ENCODE measurements around the gene HNF1B.

DNA sequence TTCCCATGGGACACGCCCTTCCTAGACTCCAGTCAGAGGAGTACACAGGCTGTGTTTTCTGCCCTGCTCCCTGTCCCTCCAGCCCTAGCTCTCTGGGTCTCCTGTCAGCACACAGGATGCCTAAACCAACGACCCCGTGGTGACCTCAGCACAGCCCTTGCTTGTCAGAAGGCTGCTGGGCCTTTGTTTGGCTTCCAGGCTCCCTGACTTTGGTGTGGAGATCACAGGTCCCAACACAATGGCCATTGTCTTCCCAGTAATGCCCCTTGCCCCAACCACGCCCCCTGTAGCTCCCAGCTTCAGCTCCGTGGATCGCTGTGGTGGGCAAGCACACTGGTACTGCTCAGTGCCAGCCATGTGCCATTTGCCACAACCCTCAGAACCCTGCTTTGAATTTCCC lies 15.0 kb downstream of the HNF1B start:
- TF ChIP-seq, protein P1, sequence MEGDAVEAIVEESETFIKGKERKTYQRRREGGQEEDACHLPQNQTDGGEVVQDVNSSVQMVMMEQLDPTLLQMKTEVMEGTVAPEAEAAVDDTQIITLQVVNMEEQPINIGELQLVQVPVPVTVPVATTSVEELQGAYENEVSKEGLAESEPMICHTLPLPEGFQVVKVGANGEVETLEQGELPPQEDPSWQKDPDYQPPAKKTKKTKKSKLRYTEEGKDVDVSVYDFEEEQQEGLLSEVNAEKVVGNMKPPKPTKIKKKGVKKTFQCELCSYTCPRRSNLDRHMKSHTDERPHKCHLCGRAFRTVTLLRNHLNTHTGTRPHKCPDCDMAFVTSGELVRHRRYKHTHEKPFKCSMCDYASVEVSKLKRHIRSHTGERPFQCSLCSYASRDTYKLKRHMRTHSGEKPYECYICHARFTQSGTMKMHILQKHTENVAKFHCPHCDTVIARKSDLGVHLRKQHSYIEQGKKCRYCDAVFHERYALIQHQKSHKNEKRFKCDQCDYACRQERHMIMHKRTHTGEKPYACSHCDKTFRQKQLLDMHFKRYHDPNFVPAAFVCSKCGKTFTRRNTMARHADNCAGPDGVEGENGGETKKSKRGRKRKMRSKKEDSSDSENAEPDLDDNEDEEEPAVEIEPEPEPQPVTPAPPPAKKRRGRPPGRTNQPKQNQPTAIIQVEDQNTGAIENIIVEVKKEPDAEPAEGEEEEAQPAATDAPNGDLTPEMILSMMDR (IDR thresholded peaks at IDR 0.05): no peak
- TF ChIP-seq POLR2A (IDR thresholded peaks at IDR 0.05): no peak
